ENCODE measurements around the gene CNGA3. TPM values are rescaled to one million over a fixed set of nuclear protein-coding genes. Genes with fewer than 3 reads are reported as not detected.

CNGA3 gene
- total RNA-seq, 2 donors from 2014 or later = not detected

- no peaks in the 10 kb centered on the region for H3K9me3 Mint-ChIP-seq
- H3K4me3 Mint-ChIP-seq = no peak overlapping the region
- H3K27ac Mint-ChIP-seq = no peak overlapping the region
- no peak for ATAC-seq (replicated peaks)
- H3K27me3 Mint-ChIP-seq = peaks cover 35% of the 10 kb centered on the region
- H3K36me3 Mint-ChIP-seq (ENCODE audit: low read depth) = no peaks in the 10 kb centered on the region
- H3K4me1 Mint-ChIP-seq = no peaks in the 10 kb centered on the region
Measured at GRCh38 chr2:98378196-98378595, 31.9 kb downstream of the CNGA3 start.

GRCh38 chr2:98378901-98379300 lies 32.6 kb downstream of the CNGA3 start:
- ATAC-seq (replicated peaks) = no peak
- no peak overlapping the region for H3K4me3 Mint-ChIP-seq
- no peaks in the 10 kb centered on the region for H3K9me3 Mint-ChIP-seq
- no peaks in the 10 kb centered on the region for H3K36me3 Mint-ChIP-seq (ENCODE audit: low read depth)
- H3K27me3 Mint-ChIP-seq = peaks cover 35% of the 10 kb centered on the region
- no peak overlapping the region for H3K27ac Mint-ChIP-seq
- H3K4me1 Mint-ChIP-seq = no peaks in the 10 kb centered on the region

- ATAC-seq (replicated peaks) = no peak
- Mint-ChIP-seq H3K4me3 (no peak overlapping the region), H3K27me3 (peaks cover 30% of the 10 kb centered on the region), H3K9me3 (no peaks in the 10 kb centered on the region), H3K36me3 (ENCODE audit: low read depth) (no peaks in the 10 kb centered on the region), H3K4me1 (no peaks in the 10 kb centered on the region), H3K27ac (no peak overlapping the region)
Measured at GRCh38 chr2:98379311-98380202, 33.3 kb downstream of the CNGA3 start.

GRCh38 chr2:98380203-98380535 lies 33.9 kb downstream of the CNGA3 start:
- peaks cover 32% of the 10 kb centered on the region for H3K27me3 Mint-ChIP-seq

GRCh38 chr2:98381494-98381893 lies 35.2 kb downstream of the CNGA3 start:
- ATAC-seq (replicated peaks) = no peak
- Mint-ChIP-seq H3K36me3 (ENCODE audit: low read depth) (no peaks in the 10 kb centered on the region), H3K27ac (no peak overlapping the region), H3K9me3 (no peaks in the 10 kb centered on the region), H3K4me1 (peaks cover 4% of the 10 kb centered on the region), H3K4me3 (no peak overlapping the region), H3K27me3 (peaks cover 23% of the 10 kb centered on the region)

More at GRCh38 chr2:98380203-98380535, 33.9 kb downstream of the CNGA3 start:
- no peak overlapping the region for H3K4me3 Mint-ChIP-seq
- H3K9me3 Mint-ChIP-seq = no peaks in the 10 kb centered on the region
- peaks cover 4% of the 10 kb centered on the region for H3K4me1 Mint-ChIP-seq
- no peak overlapping the region for H3K27ac Mint-ChIP-seq
- no peaks in the 10 kb centered on the region for H3K36me3 Mint-ChIP-seq (ENCODE audit: low read depth)
- ATAC-seq (replicated peaks) = no peak

GRCh38 chr2:98382086-98382485 lies 35.8 kb downstream of the CNGA3 start:
- no peak for ATAC-seq (replicated peaks)
- H3K9me3 Mint-ChIP-seq = no peaks in the 10 kb centered on the region
- peaks cover 19% of the 10 kb centered on the region for H3K27me3 Mint-ChIP-seq
- no peaks in the 10 kb centered on the region for H3K36me3 Mint-ChIP-seq (ENCODE audit: low read depth)
- peaks cover 4% of the 10 kb centered on the region for H3K4me1 Mint-ChIP-seq
- H3K27ac Mint-ChIP-seq = no peak overlapping the region
- no peak overlapping the region for H3K4me3 Mint-ChIP-seq

- no peak overlapping the region for H3K4me3 Mint-ChIP-seq
- H3K27ac Mint-ChIP-seq = no peak overlapping the region
- peaks cover 19% of the 10 kb centered on the region for H3K27me3 Mint-ChIP-seq
- no peaks in the 10 kb centered on the region for H3K36me3 Mint-ChIP-seq (ENCODE audit: low read depth)
- no peak for ATAC-seq (replicated peaks)
- H3K9me3 Mint-ChIP-seq = no peaks in the 10 kb centered on the region
- H3K4me1 Mint-ChIP-seq = peaks cover 4% of the 10 kb centered on the region
Measured at GRCh38 chr2:98382739-98383138, 36.5 kb downstream of the CNGA3 start.

- Mint-ChIP-seq H3K4me1 (peaks cover 4% of the 10 kb centered on the region), H3K4me3 (no peak overlapping the region), H3K27me3 (peaks cover 18% of the 10 kb centered on the region), H3K9me3 (no peaks in the 10 kb centered on the region), H3K36me3 (ENCODE audit: low read depth) (no peaks in the 10 kb centered on the region), H3K27ac (no peak overlapping the region)
- ATAC-seq (replicated peaks) = no peak
Measured at GRCh38 chr2:98383166-98383565, 36.9 kb downstream of the CNGA3 start.

- H3K4me1 Mint-ChIP-seq = peaks cover 4% of the 10 kb centered on the region
- H3K9me3 Mint-ChIP-seq = no peaks in the 10 kb centered on the region
- peaks cover 16% of the 10 kb centered on the region for H3K27me3 Mint-ChIP-seq
- peak; percentile 76 for ATAC-seq (replicated peaks)
- H3K4me3 Mint-ChIP-seq = no peak overlapping the region
- H3K36me3 Mint-ChIP-seq (ENCODE audit: low read depth) = no peaks in the 10 kb centered on the region
- no peak overlapping the region for H3K27ac Mint-ChIP-seq
Measured at GRCh38 chr2:98385050-98385699, 38.9 kb downstream of the CNGA3 start.

- peaks cover 4% of the 10 kb centered on the region for H3K4me1 Mint-ChIP-seq
- H3K36me3 Mint-ChIP-seq (ENCODE audit: low read depth) = no peaks in the 10 kb centered on the region
- ATAC-seq (replicated peaks) = no peak
- H3K4me3 Mint-ChIP-seq = no peak overlapping the region
- H3K27me3 Mint-ChIP-seq = peaks cover 6% of the 10 kb centered on the region
- no peaks in the 10 kb centered on the region for H3K9me3 Mint-ChIP-seq
- H3K27ac Mint-ChIP-seq = no peak overlapping the region
Measured at GRCh38 chr2:98387478-98387877, 41.2 kb downstream of the CNGA3 start.

- H3K36me3 Mint-ChIP-seq (ENCODE audit: low read depth) = no peaks in the 10 kb centered on the region
- ATAC-seq (replicated peaks) = no peak
- H3K27me3 Mint-ChIP-seq = peaks cover 6% of the 10 kb centered on the region
- no peak overlapping the region for H3K4me3 Mint-ChIP-seq
- H3K4me1 Mint-ChIP-seq = peaks cover 4% of the 10 kb centered on the region
- H3K27ac Mint-ChIP-seq = no peak overlapping the region
- no peaks in the 10 kb centered on the region for H3K9me3 Mint-ChIP-seq
Measured at GRCh38 chr2:98388081-98388480, 41.8 kb downstream of the CNGA3 start.

GRCh38 chr2:98388601-98389250 lies 42.5 kb downstream of the CNGA3 start:
- Mint-ChIP-seq H3K4me1 (peaks cover 4% of the 10 kb centered on the region), H3K4me3 (no peak overlapping the region), H3K27me3 (peaks cover 6% of the 10 kb centered on the region), H3K36me3 (ENCODE audit: low read depth) (no peaks in the 10 kb centered on the region), H3K9me3 (no peaks in the 10 kb centered on the region), H3K27ac (no peak overlapping the region)
- no peak for ATAC-seq (replicated peaks)

GRCh38 chr2:98389251-98389605 lies 43.0 kb downstream of the CNGA3 start:
- no peak overlapping the region for H3K4me3 Mint-ChIP-seq
- peaks cover 4% of the 10 kb centered on the region for H3K4me1 Mint-ChIP-seq
- H3K36me3 Mint-ChIP-seq (ENCODE audit: low read depth) = no peaks in the 10 kb centered on the region
- H3K9me3 Mint-ChIP-seq = no peaks in the 10 kb centered on the region
- no peak for ATAC-seq (replicated peaks)
- H3K27ac Mint-ChIP-seq = no peak overlapping the region
- peaks cover 6% of the 10 kb centered on the region for H3K27me3 Mint-ChIP-seq

- no peak for ATAC-seq (replicated peaks)
- no peak overlapping the region for H3K27ac Mint-ChIP-seq
- H3K36me3 Mint-ChIP-seq (ENCODE audit: low read depth) = no peaks in the 10 kb centered on the region
- H3K9me3 Mint-ChIP-seq = no peaks in the 10 kb centered on the region
- H3K27me3 Mint-ChIP-seq = peaks cover 3% of the 10 kb centered on the region
- no peaks in the 10 kb centered on the region for H3K4me1 Mint-ChIP-seq
- H3K4me3 Mint-ChIP-seq = no peak overlapping the region
Measured at GRCh38 chr2:98390571-98391476, 44.6 kb downstream of the CNGA3 start.
